ENCODE results near the gene PRSS50. TPM values are rescaled to one million over a fixed set of nuclear protein-coding genes. Genes with fewer than 3 reads are reported as not detected.
"Not testable (repeated sequence)": the region's sequence is repeated elsewhere in the genome, so short reads cannot be mapped to it uniquely, and the experiment has no call there.

The PRSS50 gene
- total RNA-seq, 4 donors from 2014 or later = 0.13 to 0.52 TPM; not detected in 2

DNA sequence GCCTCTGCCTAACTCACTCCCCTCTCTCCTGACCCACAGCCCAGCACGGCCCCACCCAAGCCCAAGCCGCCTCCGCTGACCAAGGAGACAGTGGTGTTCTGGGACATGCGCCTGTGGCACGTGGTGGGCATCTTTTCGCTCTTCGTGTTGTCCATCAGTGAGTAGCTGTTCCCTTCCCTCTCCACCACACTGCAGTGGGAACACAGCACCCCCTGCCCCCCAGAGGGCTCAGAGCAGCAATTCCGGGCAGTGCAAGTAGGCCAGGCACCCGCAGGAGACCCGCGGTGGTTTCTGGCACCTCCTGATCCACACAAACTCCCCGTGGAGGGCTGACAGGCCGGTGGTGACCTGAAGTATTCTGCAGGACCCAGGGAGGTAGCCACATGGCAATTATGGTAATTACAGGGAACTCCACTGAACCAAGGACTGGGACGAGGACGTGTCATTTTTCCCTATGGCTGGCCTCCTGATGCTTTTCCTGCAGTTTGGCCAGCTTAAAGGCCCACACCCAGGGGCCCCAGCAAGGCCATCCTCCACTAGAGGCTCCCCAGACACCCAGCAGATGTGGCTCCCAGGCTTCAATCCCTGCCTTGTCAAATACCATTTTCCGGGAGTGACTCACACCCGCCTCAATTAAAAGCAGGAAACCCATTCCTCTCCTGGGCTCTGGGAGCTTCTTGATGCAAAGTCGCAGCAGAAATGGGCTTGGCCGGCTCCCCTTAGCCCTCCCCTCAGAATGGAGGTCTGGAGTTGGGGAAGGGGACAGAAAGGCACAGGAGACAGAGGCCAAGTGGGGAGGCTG is 11.7 kb downstream of the PRSS50 start:
- H3K4me3 ChIP-seq (ENCODE audit: low read depth, poor library complexity, severe bottlenecking) = no peak overlapping the region
- intact Hi-C loops (cut with DNase I; ENCODE audit: low total_unique reads) = loop anchor here (5.0 kb wide), 1 partner anchor 191 kb away; no protein-coding TSS in a partner anchor
- no peak for DNase-seq (ENCODE audit: low spot score in 2 of 2)
- 65 to 68% methylated on average over 19 of the region's 19 CpGs for WGBS, 2 donors
- no peak for TF ChIP-seq POLR2A (IDR thresholded peaks at IDR 0.05)
- TF ChIP-seq CTCF (IDR thresholded peaks at IDR 0.05) = no peak

GRCh38 chr3:46705022-46705530 is 12.6 kb downstream of the PRSS50 start:
- no peak overlapping the region for H3K4me3 ChIP-seq (ENCODE audit: low read depth, poor library complexity, severe bottlenecking)
- TF ChIP-seq CTCF (IDR thresholded peaks at IDR 0.05) = peak in 1 of 3 donors; percentile 95
- TF ChIP-seq POLR2A (IDR thresholded peaks at IDR 0.05) = no peak
- 20 to 22% methylated on average over 4 of the region's 4 CpGs for WGBS, 2 donors
- intact Hi-C loops (cut with DNase I; ENCODE audit: low total_unique reads) = loop anchor here (5.0 kb wide), 1 partner anchor 192 kb away; no protein-coding TSS in a partner anchor
- DNase-seq (ENCODE audit: low spot score in 2 of 2) = peak; percentile 71 to 96

- H3K4me3 ChIP-seq (ENCODE audit: low read depth, poor library complexity, severe bottlenecking); DNase-seq (ENCODE audit: low spot score in 2 of 2); intact Hi-C loops (cut with DNase I; ENCODE audit: low total_unique reads): not testable (repeated sequence)
- WGBS, 2 donors = 37 to 100% methylated on average over 1 to 6 of the region's 7 CpGs
These were observed 13.3 kb downstream of the PRSS50 start for GRCh38 chr3:46704346-46704745.

DNA sequence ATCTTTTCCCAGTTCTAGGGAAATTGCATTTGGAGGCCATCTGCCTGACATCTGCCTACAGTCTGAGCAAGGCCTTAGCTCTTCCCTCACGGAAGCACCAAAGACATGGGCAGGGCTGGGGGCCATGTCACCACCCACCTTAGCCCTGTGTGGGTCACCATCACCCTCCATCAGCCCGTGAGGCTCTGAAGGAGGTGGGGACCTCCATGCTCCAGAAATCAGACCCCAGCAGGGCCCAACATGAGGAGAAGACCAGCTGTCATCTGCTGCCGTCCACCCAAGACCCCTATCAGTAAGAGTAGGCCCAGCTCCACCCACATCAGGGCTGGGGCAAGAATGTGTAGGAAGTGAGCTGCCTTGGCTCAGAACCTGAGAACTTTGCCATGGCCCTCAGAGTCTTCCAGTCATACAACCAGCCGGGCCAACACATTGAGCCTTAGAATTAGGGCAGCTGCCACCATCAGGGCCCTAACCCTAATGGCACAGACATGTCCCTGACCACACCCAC is 14.6 kb downstream of the PRSS50 start:
- intact Hi-C loops (cut with DNase I; ENCODE audit: low total_unique reads) = no loop called here
- no peak for DNase-seq (ENCODE audit: low spot score in 2 of 2)
- WGBS, 2 donors = 91 to 96% methylated on average over 4 of the region's 4 CpGs
- no peak overlapping the region for H3K4me3 ChIP-seq (ENCODE audit: low read depth, poor library complexity, severe bottlenecking)
- no peak for TF ChIP-seq POLR2A (IDR thresholded peaks at IDR 0.05)

- H3K4me3 ChIP-seq (ENCODE audit: low read depth, poor library complexity, severe bottlenecking) = no peak overlapping the region
- 65 to 83% methylated on average over 4 of the region's 4 CpGs for WGBS, 2 donors
- TF ChIP-seq POLR2A (IDR thresholded peaks at IDR 0.05) = no peak
- no peak for TF ChIP-seq CTCF (IDR thresholded peaks at IDR 0.05)
- no peak for DNase-seq (ENCODE audit: low spot score in 2 of 2)
- intact Hi-C loops (cut with DNase I; ENCODE audit: low total_unique reads) = no loop called here
These were observed 15.2 kb downstream of the PRSS50 start for GRCh38 chr3:46702246-46703012.

- DNase-seq (ENCODE audit: low spot score in 2 of 2) = no peak
- no peak within 1 kb of the TSS for H3K4me3 ChIP-seq (ENCODE audit: low read depth, poor library complexity, severe bottlenecking)
- TF ChIP-seq POLR2A (IDR thresholded peaks at IDR 0.05) (no peak), CTCF (IDR thresholded peaks at IDR 0.05) (no peak)
- intact Hi-C loops (cut with DNase I; ENCODE audit: low total_unique reads) = no loop called here
- 10 to 16% methylated on average over 17 to 44 of the region's 51 CpGs for WGBS, 2 donors
These were observed 16.3 kb downstream of the PRSS50 start, which contains the start of gene TMIE for GRCh38 chr3:46701181-46701939. TSS of gene TMIE (plus strand) at chr3:46701392. CDS start at chr3:46701488, 96 bp downstream.
